Fibroblast of mammary gland (primary cell): Measurements from ENCODE around the gene DHRS4L2.
A peak's percentile ranks its signal among the peaks of the same experiment; 100 is the strongest.
"Not testable (repeated sequence)": the region's sequence is repeated elsewhere in the genome, so short reads cannot be mapped to it uniquely, and the experiment has no call there.

ENCODE experiments used
- DNase-seq: peaks from one replicate; pipeline ENCODE4 v3.0.0-alpha.2; 2010; ENCODE audit warnings: low read depth
- H3K4me3 ChIP-seq: 2 replicates; pipeline ENCODE4 v1.5.1; 2011; ENCODE audit warnings: low read depth, mild to moderate bottlenecking, low read length, moderate library complexity; ENCODE audit not compliant: control insufficient read depth
- TF ChIP-seq, protein P1 (sequence below): conservative IDR thresholded peaks from 2 replicates; pipeline ENCODE4 v1.5.1; 2011; ENCODE audit warnings: low read depth, low read length, inconsistent platforms; ENCODE audit not compliant: control insufficient read depth, insufficient read depth

The DHRS4L2 gene

DNA sequence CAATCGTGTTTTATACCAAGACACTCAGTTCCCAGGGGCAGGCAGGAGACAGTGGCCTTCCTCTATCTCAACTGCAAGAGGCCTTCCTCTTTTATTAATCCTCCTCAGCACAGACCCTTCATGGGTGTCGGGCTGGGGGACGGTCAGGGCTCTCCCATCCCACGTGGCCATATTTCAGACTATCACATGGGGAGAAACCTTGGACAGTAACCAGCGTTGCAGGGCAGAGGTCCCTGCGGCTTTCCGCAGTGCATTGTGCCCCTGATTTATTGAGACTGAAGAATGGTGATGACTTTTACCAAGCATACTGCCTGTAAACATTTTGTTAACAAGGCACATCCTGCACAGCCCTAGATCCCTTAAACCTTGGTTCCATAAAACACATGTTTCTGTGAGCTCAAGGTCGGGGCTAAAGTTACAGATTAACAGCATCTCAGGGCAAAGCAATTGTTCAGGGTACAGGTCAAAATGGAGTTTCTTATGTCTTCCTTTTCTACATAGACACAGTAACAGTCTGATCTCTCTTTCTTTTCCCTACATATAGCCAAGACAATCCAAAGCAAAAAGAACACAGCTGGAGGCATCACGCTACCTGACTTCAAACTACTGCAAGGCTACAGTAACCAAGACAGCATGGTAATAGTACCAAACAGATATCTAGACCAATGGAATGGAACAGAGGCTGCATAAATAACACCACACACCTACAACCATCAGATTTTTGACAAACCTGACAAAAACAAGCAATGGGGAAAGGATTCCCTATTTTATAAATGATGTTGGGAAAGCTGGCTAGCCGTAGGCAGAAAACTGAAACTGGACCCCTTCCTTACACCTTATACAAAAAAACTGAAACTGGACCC lies 6.5 kb upstream of the DHRS4L2 start:
- not testable (repeated sequence) for H3K4me3 ChIP-seq, DNase-seq

- TF ChIP-seq, protein P1, sequence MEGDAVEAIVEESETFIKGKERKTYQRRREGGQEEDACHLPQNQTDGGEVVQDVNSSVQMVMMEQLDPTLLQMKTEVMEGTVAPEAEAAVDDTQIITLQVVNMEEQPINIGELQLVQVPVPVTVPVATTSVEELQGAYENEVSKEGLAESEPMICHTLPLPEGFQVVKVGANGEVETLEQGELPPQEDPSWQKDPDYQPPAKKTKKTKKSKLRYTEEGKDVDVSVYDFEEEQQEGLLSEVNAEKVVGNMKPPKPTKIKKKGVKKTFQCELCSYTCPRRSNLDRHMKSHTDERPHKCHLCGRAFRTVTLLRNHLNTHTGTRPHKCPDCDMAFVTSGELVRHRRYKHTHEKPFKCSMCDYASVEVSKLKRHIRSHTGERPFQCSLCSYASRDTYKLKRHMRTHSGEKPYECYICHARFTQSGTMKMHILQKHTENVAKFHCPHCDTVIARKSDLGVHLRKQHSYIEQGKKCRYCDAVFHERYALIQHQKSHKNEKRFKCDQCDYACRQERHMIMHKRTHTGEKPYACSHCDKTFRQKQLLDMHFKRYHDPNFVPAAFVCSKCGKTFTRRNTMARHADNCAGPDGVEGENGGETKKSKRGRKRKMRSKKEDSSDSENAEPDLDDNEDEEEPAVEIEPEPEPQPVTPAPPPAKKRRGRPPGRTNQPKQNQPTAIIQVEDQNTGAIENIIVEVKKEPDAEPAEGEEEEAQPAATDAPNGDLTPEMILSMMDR: no peak
Observed at GRCh38 chr14:23984891-23985602, 3.7 kb upstream of the DHRS4L2 start.

DNA sequence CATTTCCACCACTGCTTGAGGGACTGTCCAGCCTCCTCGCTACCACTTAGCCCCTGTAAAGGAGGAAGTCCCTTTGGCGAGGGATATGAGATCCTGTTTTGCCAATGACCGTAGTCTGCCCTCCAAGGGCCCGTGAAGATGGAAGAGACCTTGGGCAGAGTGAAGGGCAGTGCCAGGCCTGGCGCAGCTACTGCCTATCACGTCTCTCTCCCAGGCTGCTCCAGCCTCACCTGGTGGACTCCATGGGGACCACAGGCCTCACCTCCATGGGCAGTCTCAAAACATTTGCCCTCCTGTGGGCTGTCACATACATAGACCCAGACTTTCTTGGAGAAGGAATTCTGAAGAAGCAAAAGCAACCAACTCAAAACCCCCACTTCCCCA lies 514 bp upstream of the DHRS4L2 start:
- H3K4me3 ChIP-seq, DNase-seq: not testable (repeated sequence)

More at GRCh38 chr14:23984891-23985602, 3.7 kb upstream of the DHRS4L2 start:
- no peak overlapping the region for H3K4me3 ChIP-seq
- DNase-seq: peak; percentile 97

- not testable (repeated sequence) for DNase-seq, H3K4me3 ChIP-seq
Observed at GRCh38 chr14:23989734-23990445, 1.2 kb downstream of the DHRS4L2 start.

DNA sequence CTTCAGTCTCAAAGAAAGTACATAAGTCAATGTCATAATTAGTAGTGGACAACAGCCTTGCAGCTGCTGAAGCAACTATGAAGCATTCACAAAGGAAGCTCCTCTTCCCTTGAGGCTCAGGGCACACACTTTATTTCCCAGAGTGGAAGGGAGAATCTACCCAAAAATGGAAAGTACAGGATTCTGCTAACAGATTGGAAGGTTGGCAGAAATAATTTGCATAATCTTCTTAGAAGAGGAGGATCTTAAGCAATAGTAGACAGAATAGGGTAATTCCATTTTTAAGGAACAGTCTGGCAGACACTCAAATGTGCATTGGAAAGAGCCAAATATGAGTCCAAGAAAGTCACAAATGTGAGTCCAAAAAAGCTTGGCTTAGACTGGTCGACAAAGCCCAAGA lies 2.2 kb downstream of the DHRS4L2 start:
- not testable (repeated sequence) for H3K4me3 ChIP-seq, DNase-seq

DNA sequence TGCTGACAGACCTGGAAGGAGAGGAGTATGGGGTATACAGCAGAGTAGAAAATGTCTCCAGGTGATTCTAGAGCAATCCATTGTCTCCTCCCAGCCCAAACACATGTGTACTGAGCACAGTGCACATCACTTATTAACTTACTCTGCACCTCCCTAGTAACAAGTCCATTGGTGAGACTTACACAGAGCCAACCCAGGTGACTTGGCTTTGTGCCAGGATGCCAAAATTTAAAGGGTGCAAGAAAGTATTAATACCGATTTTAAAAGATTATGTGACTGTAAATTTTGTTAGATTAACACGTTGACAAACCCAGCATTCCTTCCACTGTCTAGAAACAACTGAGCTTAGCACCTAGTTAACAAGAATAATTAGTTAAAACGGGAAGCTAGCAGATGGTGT lies 4.3 kb downstream of the DHRS4L2 start:
- H3K4me3 ChIP-seq, DNase-seq: not testable (repeated sequence)

GRCh38 chr14:23996009-23996408 lies 7.3 kb downstream of the DHRS4L2 start:
- not testable (repeated sequence) for H3K4me3 ChIP-seq, DNase-seq

DNA sequence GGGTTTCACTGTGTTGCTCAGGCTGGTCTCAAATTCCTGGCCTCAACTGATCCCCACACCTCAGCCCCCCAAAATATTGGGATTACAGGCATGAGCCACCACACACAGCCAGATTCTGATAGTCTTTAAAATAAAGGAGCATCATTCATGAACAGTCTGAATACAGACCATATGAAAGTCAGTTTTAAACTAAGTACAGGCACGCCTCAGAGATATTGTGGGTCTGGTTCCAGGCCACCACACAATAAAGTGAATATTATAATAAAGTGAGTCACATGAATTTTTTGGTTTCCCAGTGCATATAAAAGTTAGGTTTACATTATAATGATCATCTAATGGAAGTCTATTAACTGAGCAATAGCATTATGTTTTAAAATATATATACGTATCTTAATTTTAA lies 8.1 kb downstream of the DHRS4L2 start:
- not testable (repeated sequence) for DNase-seq, H3K4me3 ChIP-seq

DNA sequence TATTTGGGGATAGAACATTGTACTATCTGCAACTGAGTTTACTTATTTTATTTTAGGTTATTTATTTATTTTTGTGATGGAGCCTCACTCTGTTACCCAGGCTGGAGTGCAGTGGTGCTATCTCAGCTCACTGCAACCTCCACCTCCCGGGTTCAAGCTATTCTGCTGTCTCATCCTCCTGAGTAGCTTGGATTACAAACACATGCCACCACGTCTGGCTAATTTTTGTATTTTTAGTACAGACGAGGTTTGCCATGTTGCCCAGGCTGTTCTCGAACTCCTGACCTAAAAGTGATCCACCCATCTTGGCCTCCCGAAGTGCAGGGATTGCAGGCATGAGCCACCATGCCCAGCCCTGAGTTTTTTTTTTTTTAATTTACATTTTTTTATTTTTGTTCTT lies 10.9 kb downstream of the DHRS4L2 start:
- DNase-seq, H3K4me3 ChIP-seq: not testable (repeated sequence)

DNA sequence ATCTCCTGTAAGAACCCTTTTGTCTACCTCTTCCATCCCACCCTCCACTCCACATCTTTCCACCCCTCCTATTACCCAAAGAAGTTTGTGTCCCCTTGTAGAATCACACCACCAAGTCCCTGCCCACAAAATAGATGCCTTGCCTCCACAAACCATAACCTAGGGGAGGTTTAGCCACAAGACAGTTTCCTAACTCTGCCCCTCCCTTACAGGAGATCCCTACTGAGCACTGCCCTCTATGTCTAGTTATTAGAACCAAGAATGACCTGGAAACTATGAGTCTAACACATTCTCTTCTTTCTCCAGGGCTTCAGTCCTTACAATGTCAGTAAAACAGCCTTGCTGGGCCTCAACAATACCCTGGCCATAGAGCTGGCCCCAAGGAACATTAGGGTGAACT lies 12.3 kb downstream of the DHRS4L2 start:
- not testable (repeated sequence) for DNase-seq, H3K4me3 ChIP-seq

- H3K4me3 ChIP-seq, DNase-seq: not testable (repeated sequence)
Observed at GRCh38 chr14:24001679-24002078, 12.9 kb downstream of the DHRS4L2 start.

- H3K4me3 ChIP-seq: peak overlapping the region; percentile 27
- not testable (repeated sequence) for DNase-seq
Observed at GRCh38 chr14:24006471-24006816, 17.7 kb downstream of the DHRS4L2 start.

GRCh38 chr14:24006817-24007652 lies 18.3 kb downstream of the DHRS4L2 start:
- H3K4me3 ChIP-seq: peak overlapping the region; percentile 27
- not testable (repeated sequence) for DNase-seq
